Peyer's patch (tissue), 4 donors: ENCODE measurements around the gene RHBG. TPM values are rescaled to one million over a fixed set of nuclear protein-coding genes. Genes with fewer than 3 reads are reported as not detected.

ENCODE experiments used
- DNase-seq, 3 donors: peaks; one replicate each; pipeline ENCODE4 v3.0.0-alpha.2; 2017 to 2019
- H3K27ac ChIP-seq, 4 donors: fragments of 200-600 bp; sonication (generic); one replicate each; pipeline ENCODE4 v1.5.1; 2016 to 2019
- H3K27me3 ChIP-seq, 2 donors: fragments of 200-600 bp; sonication (generic); one replicate each; pipeline ENCODE4 v1.5.1; 2019
- H3K36me3 ChIP-seq, 3 donors: fragments of 200-600 bp; sonication (generic); one replicate each; pipeline ENCODE4 v1.5.1; 2016 to 2019
- H3K4me1 ChIP-seq, 4 donors: fragments of 200-600 bp; sonication (generic); one replicate each; pipeline ENCODE4 v1.5.1; 2016 to 2019
- H3K4me3 ChIP-seq, 4 donors: fragments of 200-600 bp; sonication (generic); 1 replicate in 3 of 4; 2 replicates in 1 of 4; pipeline ENCODE4 v1.5.1; 2016 to 2019; ENCODE audit warnings: mild to moderate bottlenecking in 1 of 4
- H3K9me3 ChIP-seq, 4 donors: fragments of 200-600 bp; sonication (generic); one replicate each; pipeline ENCODE4 v1.5.1; 2016 to 2019; ENCODE audit warnings: mild to moderate bottlenecking in 1 of 4
- CTCF ChIP-seq, 6 experiments: fragments of 450-650 bp in 4 of 6; fragments of 200-600 bp in 2 of 6; sonication (generic) in 1 of 6; IDR thresholded peaks; one replicate each; pipeline ENCODE4 v1.5.1; 2017 to 2019; ENCODE audit warnings: antibody characterized with exemption in 6 of 6, mild to moderate bottlenecking in 3 of 6, moderate library complexity in 1 of 6
- POLR2A ChIP-seq, 2 donors: fragments of 450-650 bp; IDR thresholded peaks; one replicate each; pipeline ENCODE4 v1.5.1; 2017; ENCODE audit warnings: antibody characterized with exemption in 2 of 2, mild to moderate bottlenecking in 2 of 2, moderate library complexity in 2 of 2
- total RNA-seq, 4 donors: library from RNA; depleted of rRNA; stranded (reverse); fragments of >200 nt; gene quantifications; one replicate each; pipeline ENCODE4 v1.1.0, GENCODE V29; 2016

Gene RHBG
- total RNA-seq, 4 donors from 2014 or later = 3.1 TPM; not detected in 3

GRCh38 chr1:156389311-156389710 lies 20.3 kb downstream of the RHBG start:
- no peak overlapping the region for H3K27ac ChIP-seq
- peaks cover 0 to 5% of the 10 kb centered on the region in 2 donors for H3K27me3 ChIP-seq
- H3K4me3 ChIP-seq = no peak overlapping the region
- H3K4me1 ChIP-seq = no peaks in the 10 kb centered on the region
- no peaks in the 10 kb centered on the region for H3K9me3 ChIP-seq
- no peak for TF ChIP-seq POLR2A (IDR thresholded peaks at IDR 0.05)
- no peak for TF ChIP-seq CTCF (IDR thresholded peaks at IDR 0.05)
- no peak for DNase-seq
- H3K36me3 ChIP-seq = no peaks in the 10 kb centered on the region

- Histone ChIP-seq H3K27me3 (peaks cover 0 to 5% of the 10 kb centered on the region in 2 donors), H3K4me1 (no peaks in the 10 kb centered on the region), H3K9me3 (no peaks in the 10 kb centered on the region), H3K4me3 (no peak overlapping the region), H3K36me3 (no peaks in the 10 kb centered on the region), H3K27ac (no peak overlapping the region)
- TF ChIP-seq POLR2A (IDR thresholded peaks at IDR 0.05) (no peak), CTCF (IDR thresholded peaks at IDR 0.05) (no peak)
- no peak for DNase-seq
These were observed 21.7 kb downstream of the RHBG start for GRCh38 chr1:156390469-156391365.

GRCh38 chr1:156391366-156391677 lies 22.3 kb downstream of the RHBG start:
- DNase-seq = no peak
- no peaks in the 10 kb centered on the region for H3K36me3 ChIP-seq
- no peaks in the 10 kb centered on the region for H3K4me1 ChIP-seq
- H3K27me3 ChIP-seq = peaks cover 0 to 5% of the 10 kb centered on the region in 2 donors
- no peaks in the 10 kb centered on the region for H3K9me3 ChIP-seq
- no peak overlapping the region for H3K4me3 ChIP-seq
- no peak overlapping the region for H3K27ac ChIP-seq
- TF ChIP-seq POLR2A (IDR thresholded peaks at IDR 0.05) (no peak), CTCF (IDR thresholded peaks at IDR 0.05) (no peak)

- no peak overlapping the region for H3K27ac ChIP-seq
- peaks cover 0 to 5% of the 10 kb centered on the region in 2 donors for H3K27me3 ChIP-seq
- H3K9me3 ChIP-seq = no peaks in the 10 kb centered on the region
- DNase-seq = no peak
- no peaks in the 10 kb centered on the region for H3K36me3 ChIP-seq
- H3K4me1 ChIP-seq = no peaks in the 10 kb centered on the region
- TF ChIP-seq CTCF (IDR thresholded peaks at IDR 0.05) = no peak
- no peak for TF ChIP-seq POLR2A (IDR thresholded peaks at IDR 0.05)
- H3K4me3 ChIP-seq = no peak overlapping the region
These were observed 22.7 kb downstream of the RHBG start for GRCh38 chr1:156391701-156392100.

- H3K27me3 ChIP-seq = peaks cover 0 to 5% of the 10 kb centered on the region in 2 donors
- H3K27ac ChIP-seq = no peak overlapping the region
- H3K4me3 ChIP-seq = no peak overlapping the region
- no peaks in the 10 kb centered on the region for H3K36me3 ChIP-seq
- no peak for TF ChIP-seq CTCF (IDR thresholded peaks at IDR 0.05)
- no peak for TF ChIP-seq POLR2A (IDR thresholded peaks at IDR 0.05)
- no peak for DNase-seq
- H3K4me1 ChIP-seq = no peaks in the 10 kb centered on the region
- H3K9me3 ChIP-seq = no peaks in the 10 kb centered on the region
These were observed 23.4 kb downstream of the RHBG start for GRCh38 chr1:156392452-156392853.
